A204.1 (cell line): Measurements from ENCODE around the gene OS9.

Source experiments
- FAIRE-seq: peaks from 2 replicates; lab custom pipeline; 2012; peaks lifted over from hg19 to GRCh38; lab: Jason Lieb, UNC

The OS9 gene

GRCh38 chr12:57767876-57768275, 73.9 kb downstream of the OS9 start:
- FAIRE-seq, result no peak

GRCh38 chr12:57769594-57769993, 75.7 kb downstream of the OS9 start:
- FAIRE-seq, result no peak

- FAIRE-seq, result no peak
Observed at GRCh38 chr12:57770734-57771133, 76.8 kb downstream of the OS9 start.
